K562 (cell line): ENCODE measurements around the gene ZFP36. TPM values are rescaled to one million over a fixed set of nuclear protein-coding genes. Genes with fewer than 3 reads are reported as not detected.
A peak's percentile ranks its signal among the peaks of the same experiment; 100 is the strongest.

Source experiments
- ATAC-seq: fragments of 200-7000 bp; cut with Tn5 transposase; 3 replicates; pipeline ENCODE4 v1.9.1; 2020; ENCODE audit warnings: moderate library complexity
- Bru-seq: library from RNA; stranded (reverse); fragments of 400-500 nt; gene quantifications from one replicate; lab custom pipeline; 2021; lab: Mats Ljungman, UMichigan
- BruChase-seq, 2 experiments: library from RNA; stranded (reverse); fragments of 400-500 nt; gene quantifications; one replicate each; lab custom pipeline; 2021; lab: Mats Ljungman, UMichigan
- BruUV-seq: library from RNA; stranded (reverse); fragments of 400-500 nt; replicated peaks from 2 replicates; lab custom pipeline; 2021; lab: Mats Ljungman, UMichigan
- CTCF ChIA-PET: fragments of 300-600 bp; formaldehyde crosslinking; extraction: SDS; loops from one replicate; lab custom pipeline; 2021; ENCODE audit warnings: low intra/inter-chr PET ratio; lab: Yijun Ruan, JAX
- POLR2A ChIA-PET: fragments of 300-600, 350-650 bp; sonication (Branson Sonifier 250); formaldehyde crosslinking; extraction: SDS; loops from one replicate; lab custom pipeline; 2021; ENCODE audit warnings: antibody characterized with exemption, inconsistent platforms; lab: Yijun Ruan, JAX
- DNase-seq, 4 experiments: peaks; one replicate each; pipeline versions ENCODE4 v3.0.0 to v3.0.0-alpha.2; 2011 to 2018; ENCODE audit warnings: low spot score in 3 of 4, mixed read lengths in 3 of 4; ENCODE audit errors: extremely low read depth in 1 of 4
- FAIRE-seq: peaks from 2 replicates; lab custom pipeline; 2011; peaks lifted over from hg19 to GRCh38; lab: Jason Lieb, UNC
- H2AFZ ChIP-seq: 2 replicates; pipeline ENCODE4 v1.6.0; 2011; ENCODE audit warnings: low read depth, low read length, control low read depth, inconsistent platforms
- H3K27ac ChIP-seq: fragments of 200-600 bp; 3 replicates; pipeline ENCODE4 v1.8.0; 2011; ENCODE audit warnings: low read depth, mild to moderate bottlenecking, control low read depth, inconsistent platforms, low read length, moderate library complexity, mixed read lengths; ENCODE audit errors: extremely low read depth
- H3K27me3 ChIP-seq, 2 experiments: fragments of 300-600 bp in 1 of 2; 2 replicates in 1 of 2; 3 replicates in 1 of 2; pipeline versions ENCODE4 v1.6.0 to v1.8.0; 2011; ENCODE audit warnings: inconsistent platforms in 2 of 2, low read length in 2 of 2, mild to moderate bottlenecking in 1 of 2, mixed read lengths in 1 of 2, moderate library complexity in 1 of 2; ENCODE audit not compliant: control insufficient read depth in 2 of 2, insufficient read depth in 2 of 2
- H3K36me3 ChIP-seq: fragments of 300-600 bp; 3 replicates; pipeline ENCODE4 v1.8.0; 2011; ENCODE audit warnings: mild to moderate bottlenecking, low read length, inconsistent platforms; ENCODE audit not compliant: control insufficient read depth, insufficient read depth
- H3K4me1 ChIP-seq, 2 experiments: fragments of 200-600 bp in 1 of 2; replicated peaks in 1 of 2; 2 replicates in 1 of 2; 3 replicates in 1 of 2; pipeline versions ENCODE4 v1.5.1 to v1.8.0; 2011; ENCODE audit warnings: inconsistent platforms in 2 of 2, low read length in 2 of 2, mild to moderate bottlenecking in 1 of 2, mixed read lengths in 1 of 2, moderate library complexity in 1 of 2; ENCODE audit not compliant: control insufficient read depth in 2 of 2, insufficient read depth in 2 of 2
- H3K4me2 ChIP-seq: 2 replicates; pipeline ENCODE4 v1.6.1; 2011; ENCODE audit warnings: low read length, control low read depth, inconsistent platforms, mixed read lengths; ENCODE audit not compliant: insufficient read depth
- H3K4me3 ChIP-seq: fragments of 200-600 bp; sonication (generic), shearing (Covaris generic); 2 replicates; pipeline ENCODE4 v1.5.1; 2016; ENCODE audit warnings: control low read depth, inconsistent platforms
- H3K79me2 ChIP-seq: fragments of 200-600 bp; 3 replicates; pipeline ENCODE4 v1.8.0; 2011; ENCODE audit warnings: low read length, inconsistent platforms; ENCODE audit not compliant: control insufficient read depth, insufficient read depth
- H3K9ac ChIP-seq, 2 experiments: 2 replicates each; pipeline versions ENCODE4 v1.6.0 to v1.6.1; 2011; ENCODE audit warnings: low read depth in 2 of 2, low read length in 2 of 2, control low read depth in 1 of 2, inconsistent platforms in 1 of 2, mild to moderate bottlenecking in 1 of 2, mixed read lengths in 1 of 2; ENCODE audit not compliant: insufficient read depth in 1 of 2
- H3K9me1 ChIP-seq: one replicate; pipeline ENCODE4 v1.6.0; 2011; ENCODE audit warnings: inconsistent platforms, mild to moderate bottlenecking, low read length, moderate library complexity; ENCODE audit not compliant: control insufficient read depth, insufficient read depth
- H3K9me3 ChIP-seq: replicated peaks from 2 replicates; pipeline ENCODE4 v1.5.1; 2011; ENCODE audit warnings: low read depth, low read length, inconsistent platforms; ENCODE audit not compliant: control insufficient read depth, insufficient read depth
- H4K20me1 ChIP-seq: replicated peaks from 2 replicates; pipeline ENCODE4 v1.6.1; 2011; ENCODE audit warnings: low read length, inconsistent platforms, mixed read lengths; ENCODE audit not compliant: control insufficient read depth, insufficient read depth
- CBX3 ChIP-seq, 2 experiments: IDR thresholded peaks; 1 replicate in 1 of 2; 2 replicates in 1 of 2; pipeline ENCODE4 v1.6.1; 2012; ENCODE audit warnings: inconsistent platforms in 2 of 2, low read length in 2 of 2, borderline replicate concordance in 1 of 2, control low read depth in 1 of 2
- DEAF1 ChIP-seq: fragments of 450-650 bp; formaldehyde crosslinking; IDR thresholded peaks from 2 replicates; pipeline ENCODE4 v1.4.0; 2020; ENCODE audit warnings: mild to moderate bottlenecking, moderate library complexity
- ERF ChIP-seq: fragments of 450-650 bp; formaldehyde crosslinking; IDR thresholded peaks from 2 replicates; pipeline ENCODE4 v1.4.0; 2020; ENCODE audit warnings: mild to moderate bottlenecking, mixed read lengths
- LCOR ChIP-seq: sonication (generic); formaldehyde crosslinking; IDR thresholded peaks from 2 replicates; pipeline ENCODE4 v1.8.0; 2022; ENCODE audit warnings: mild to moderate bottlenecking, missing genetic modification reagents
- MYNN ChIP-seq, 2 experiments: sonication (generic); formaldehyde crosslinking in 1 of 2; IDR thresholded peaks; 2 replicates each; pipeline versions ENCODE4 v1.5.0 to v1.6.1; 2016 to 2020; ENCODE audit warnings: antibody characterized with exemption in 1 of 2, missing genetic modification reagents in 1 of 2
- XRCC5 ChIP-seq: fragments of 200-400 bp; formaldehyde crosslinking; IDR thresholded peaks from 2 replicates; pipeline ENCODE4 v1.6.1; 2017; ENCODE audit warnings: low read depth, mild to moderate bottlenecking, low read length
- ZNF143 ChIP-seq: sonication (generic); formaldehyde crosslinking; IDR thresholded peaks from 2 replicates; pipeline ENCODE4 v1.9.0; 2022; ENCODE audit warnings: mild to moderate bottlenecking, missing genetic modification reagents
- ZNF253 ChIP-seq: fragments of 250-450 bp; sonication (Bioruptor Pico); conservative IDR thresholded peaks from 2 replicates; pipeline ENCODE4 v1.6.1; 2021; ENCODE audit warnings: mild to moderate bottlenecking
- ZNF830 ChIP-seq: fragments of 250-450 bp; sonication (Bioruptor Pico); IDR thresholded peaks from 2 replicates; pipeline ENCODE4 v1.5.0; 2021; ENCODE audit warnings: mild to moderate bottlenecking
- WGBS: fragments of 100-300 bp; shearing (Covaris generic); methylation state at CpG from one replicate; pipeline ENCODE4 v1.1.6; 2016; ENCODE audit warnings: low coverage, mixed read lengths; ENCODE audit not compliant: insufficient coverage; ENCODE audit errors: missing lambda C conversion rate; 5-methylcytosine and 5-hydroxymethylcytosine counted together
- in situ Hi-C: fragments of 300-500 bp; cut with MboI; formaldehyde crosslinking; loops from 4 replicates; pipeline ENCODE4 v1.15.0; 2018; ENCODE audit warnings: inconsistent platforms, mixed read lengths
- intact Hi-C: fragments of 100-400 bp; cut with micrococcal nuclease; formaldehyde crosslinking; loops from 2 replicates; pipeline ENCODE4 v1.14.2; 2022
- long read RNA-seq, 3 experiments: library from polyadenylated mRNA in 2 of 3; library from RNA in 1 of 3; unstranded in 2 of 3; stranded (forward) in 1 of 3; transcript quantifications; one replicate each; pipeline ENCODE4 v2.0.0, GENCODE V29; 2019 to 2022
- polyA minus RNA-seq, 3 experiments: library from RNA; depleted of rRNA, polyadenylated mRNA; stranded (reverse); fragments of >200 nt; gene quantifications; 2 replicates each; pipeline ENCODE4 v1.2.3, GENCODE V29; 2011
- polyA plus RNA-seq, 8 experiments: library from polyadenylated mRNA; depleted of rRNA in 4 of 8; stranded (reverse) in 5 of 8; unstranded in 3 of 8; fragments of >200 nt; fragmentation: Nextera tagmentation in 2 of 8; fragmentation: Illumina TruSeq in 1 of 8; extraction: Ambion mirVana in 2 of 8; extraction: Trizol in 1 of 8; gene quantifications; 2 replicates each; pipeline versions ENCODE4 v1.2.1 to v1.2.3, GENCODE V29; 2011 to 2014; ENCODE audit warnings: inconsistent platforms in 1 of 8, missing spikeins in 1 of 8
- total RNA-seq, 7 experiments: library from RNA; depleted of rRNA in 6 of 7; stranded (reverse); fragments of >200 nt in 6 of 7; fragmentation: Illumina TruSeq in 2 of 7; extraction: Trizol in 2 of 7; gene quantifications; 2 replicates each; pipeline versions ENCODE4 v1.2.1 to v1.2.3, GENCODE V29; 2011 to 2021; ENCODE audit warnings: low replicate concordance in 1 of 7
- TF ChIP-seq, protein P1 (sequence below), 2 experiments: fragments of 450-650 bp; conservative IDR thresholded peaks; 2 replicates each; pipeline ENCODE4 v1.6.1; 2017; ENCODE audit warnings: mild to moderate bottlenecking in 2 of 2, moderate library complexity in 2 of 2

Gene ZFP36
- 9.5 and 19.1 TPM in 2 replicates for total RNA-seq (2011; cell fraction: chromatin; rRNA removed; ENCODE audit: low replicate concordance)
- 17.8 and 18.8 TPM in 2 replicates for total RNA-seq (2011; cell fraction: nucleolus; rRNA removed)
- total RNA-seq (2011; cell fraction: nucleoplasm; rRNA removed), result 15.0 and 15.3 TPM in 2 replicates
- 3.5 and 7.1 TPM in 2 replicates for total RNA-seq (2014; rRNA removed)
- 1.8 and 2.8 TPM in 2 replicates for total RNA-seq (2014; rRNA removed; fragmentation: Illumina TruSeq; extraction: Trizol)
- 3.7 and 3.8 TPM in 2 replicates for total RNA-seq (2015; rRNA removed; fragmentation: Illumina TruSeq; extraction: Trizol)
- 17.1 and 20.1 TPM in 2 replicates for total RNA-seq (2021)
- polyA plus RNA-seq (2011; rRNA removed), result 1.0 and 2.0 TPM in 2 replicates
- 1.8 and 3.0 TPM in 2 replicates for polyA plus RNA-seq (2011; cell fraction: cytosol; rRNA removed)
- polyA plus RNA-seq (2011; cell fraction: nucleus; rRNA removed), result 12.7 and 20.7 TPM in 2 replicates
- 14.4 and 28.7 TPM in 2 replicates for polyA plus RNA-seq (2012)
- polyA plus RNA-seq (2014; fragmentation: Illumina TruSeq; extraction: Trizol), result 12.5 and 13.4 TPM in 2 replicates
- polyA plus RNA-seq (2014; fragmentation: Nextera tagmentation; extraction: Ambion mirVana), result 1 to 10 TPM; 1.3 to 1.5 TPM
- polyA plus RNA-seq (2014; rRNA removed), result 9.2 and 9.5 TPM in 2 replicates
- polyA minus RNA-seq (2011; rRNA and poly(A)+ RNA removed), result 0.63 and 0.66 TPM in 2 replicates
- polyA minus RNA-seq (2011; cell fraction: cytosol; rRNA and poly(A)+ RNA removed), result 6.1 and 7.0 TPM in 2 replicates
- 11.0 and 12.8 TPM in 2 replicates for polyA minus RNA-seq (2011; cell fraction: nucleus; rRNA and poly(A)+ RNA removed)
- Bru-seq, nascent RNA, result percentile 97 among the genes with signal in this experiment
- percentile 91 among the genes with signal in this experiment for BruChase-seq, experiment 1, labeled RNA remaining after a 2-hour chase
- BruChase-seq, experiment 2, labeled RNA remaining after a 6-hour chase, result percentile 88 among the genes with signal in this experiment
- long read RNA-seq, experiment 1, partial matches to known transcripts, result 0 of 50 reads
- long read RNA-seq, experiment 1, other reads (novel, unspliced or antisense), result 46 of 50 reads
- long read RNA-seq, experiment 2, partial matches to known transcripts, result 0 of 6 reads
- long read RNA-seq, experiment 2, other reads (novel, unspliced or antisense), result 2 of 6 reads
- long read RNA-seq, experiment 3, transcript ZFP36-203 (2 exons, 1,786 nt), result major isoform, 5 of 6 reads
- long read RNA-seq, experiment 3, partial matches to known transcripts, result 0 of 6 reads
- long read RNA-seq, experiment 3, other reads (novel, unspliced or antisense), result 1 of 6 reads

DNA sequence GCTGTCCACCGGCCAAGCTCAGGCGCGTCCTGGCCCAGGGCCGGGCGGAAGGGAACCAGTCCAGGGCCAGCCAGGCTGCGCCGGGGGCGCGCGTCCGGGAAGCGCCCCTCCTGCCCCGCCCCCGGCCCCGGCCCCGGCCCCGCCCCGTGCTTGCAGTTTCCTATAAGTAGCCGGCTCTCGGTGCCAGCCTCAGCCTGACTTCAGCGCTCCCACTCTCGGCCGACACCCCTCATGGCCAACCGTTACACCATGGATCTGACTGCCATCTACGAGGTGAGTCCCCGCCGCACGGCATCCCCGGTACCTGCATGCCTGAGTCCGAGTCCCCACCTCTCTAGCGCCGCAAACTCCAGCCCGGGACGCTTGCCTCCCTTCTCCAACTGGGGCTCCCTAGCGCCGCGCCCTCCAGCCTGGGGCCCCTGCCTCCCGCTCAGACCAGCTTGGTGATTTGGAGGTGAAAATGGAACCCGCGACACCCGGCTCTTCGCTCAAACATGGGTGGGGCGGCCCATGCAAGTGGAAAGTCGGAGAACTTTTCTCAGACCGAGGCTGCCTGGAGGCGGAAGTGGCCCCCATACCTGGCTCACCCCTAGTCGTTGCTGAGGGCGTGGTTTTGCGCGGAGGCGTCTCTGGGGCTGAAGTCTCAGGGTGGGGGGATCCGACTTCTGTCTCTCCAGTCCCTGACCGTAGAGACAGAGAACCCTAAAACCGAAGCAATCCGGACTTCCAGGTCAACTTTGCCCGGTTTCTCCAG lies at the start of gene ZFP36:
TSS of gene ZFP36 (plus strand) at position 192 of the 754 bp plus-strand sequence. CDS start at position 250, 58 bp downstream.
- intact Hi-C loops, result no loop called here
- Histone ChIP-seq H3K79me2 (peaks cover 48% of the 10 kb centered on the region), H3K36me3 (peaks cover 13% of the 10 kb centered on the region; the same call in 1 of the 3 replicates), H3K27ac (peak within 1 kb of the TSS; percentile 94), H3K9ac (peak within 1 kb of the TSS; percentile 91 to 97), H3K9me1 (peaks cover 2% of the 10 kb centered on the region), H3K4me3 (peak within 1 kb of the TSS; percentile 78), H4K20me1 (peaks cover 4% of the 10 kb centered on the region; the same call in 1 of the 2 replicates), H3K4me2 (peak within 1 kb of the TSS; percentile 85), H3K27me3 (no peaks in the 10 kb centered on the region), H2AFZ (peak within 1 kb of the TSS; percentile 71), H3K4me1 (peaks cover 63 to 82% of the 10 kb centered on the region in 2 experiments), H3K9me3 (no peaks in the 10 kb centered on the region)
- ATAC-seq (peak; percentile 63), FAIRE-seq (peak; percentile 57), DNase-seq (peak; percentile 75 to 89 (median 80))
- in situ Hi-C loops, result no loop called here
- BruUV-seq, result TSS peak; percentile 83
- CTCF ChIA-PET, result no interaction called here
- under 1% methylated on average over 34 of the region's 56 CpGs for WGBS
- POLR2A ChIA-PET, result interaction anchor here (0.5 to 4.0 kb wide), 9 partner anchors 9 to 596 kb away, joined by 3 to 18 read pairs (median 3); partner anchors contain the start of genes MED29, PAF1, RPS16 and SAMD4B
- no peak for TF ChIP-seq ZNF143 (CRISPR knock-in tag)
- TF ChIP-seq, protein P1, sequence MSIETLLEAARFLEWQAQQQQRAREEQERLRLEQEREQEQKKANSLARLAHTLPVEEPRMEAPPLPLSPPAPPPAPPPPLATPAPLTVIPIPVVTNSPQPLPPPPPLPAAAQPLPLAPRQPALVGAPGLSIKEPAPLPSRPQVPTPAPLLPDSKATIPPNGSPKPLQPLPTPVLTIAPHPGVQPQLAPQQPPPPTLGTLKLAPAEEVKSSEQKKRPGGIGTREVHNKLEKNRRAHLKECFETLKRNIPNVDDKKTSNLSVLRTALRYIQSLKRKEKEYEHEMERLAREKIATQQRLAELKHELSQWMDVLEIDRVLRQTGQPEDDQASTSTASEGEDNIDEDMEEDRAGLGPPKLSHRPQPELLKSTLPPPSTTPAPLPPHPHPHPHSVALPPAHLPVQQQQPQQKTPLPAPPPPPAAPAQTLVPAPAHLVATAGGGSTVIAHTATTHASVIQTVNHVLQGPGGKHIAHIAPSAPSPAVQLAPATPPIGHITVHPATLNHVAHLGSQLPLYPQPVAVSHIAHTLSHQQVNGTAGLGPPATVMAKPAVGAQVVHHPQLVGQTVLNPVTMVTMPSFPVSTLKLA (conservative IDR thresholded peaks at IDR 0.05), result peak; percentile 34 to 67
- 0 out of 2 replicates have a peak, but pooled peaks have one; percentile 47 for TF ChIP-seq ZNF830 (CRISPR knock-in tag)
- peak in 1 of 2 experiments; percentile 52; a peak in 1 of 3 replicates for TF ChIP-seq CBX3 (IDR thresholded peaks at IDR 0.05; ENCODE audit: borderline replicate concordance in 1 of 2, low read length in 2 of 2)
- no peak for TF ChIP-seq DEAF1 (CRISPR knock-in tag)
- 0 out of 2 replicates have a peak, but pooled peaks have one; percentile 12 for TF ChIP-seq ERF (CRISPR knock-in tag)
- TF ChIP-seq XRCC5, result peak; percentile 34; the same call in 1 of the 2 replicates
- TF ChIP-seq MYNN (IDR thresholded peaks at IDR 0.05), result peak; percentile 63
- TF ChIP-seq MYNN (CRISPR knock-in tag; IDR thresholded peaks at IDR 0.05), result no peak
- no peak for TF ChIP-seq ZNF253 (CRISPR knock-in tag)
- peak; percentile 81; the same call in 1 of the 2 replicates for TF ChIP-seq LCOR
